DMS53 treated with DMSO at 0.1 percent for 48 hours (cell line): ENCODE measurements around the gene TERT.

ENCODE experiments used
- DNase-seq: peaks from one replicate; lab custom pipeline; 2025; ENCODE audit not compliant: unreplicated experiment; lab: John Stamatoyannopoulos, UW

Gene TERT

DNA sequence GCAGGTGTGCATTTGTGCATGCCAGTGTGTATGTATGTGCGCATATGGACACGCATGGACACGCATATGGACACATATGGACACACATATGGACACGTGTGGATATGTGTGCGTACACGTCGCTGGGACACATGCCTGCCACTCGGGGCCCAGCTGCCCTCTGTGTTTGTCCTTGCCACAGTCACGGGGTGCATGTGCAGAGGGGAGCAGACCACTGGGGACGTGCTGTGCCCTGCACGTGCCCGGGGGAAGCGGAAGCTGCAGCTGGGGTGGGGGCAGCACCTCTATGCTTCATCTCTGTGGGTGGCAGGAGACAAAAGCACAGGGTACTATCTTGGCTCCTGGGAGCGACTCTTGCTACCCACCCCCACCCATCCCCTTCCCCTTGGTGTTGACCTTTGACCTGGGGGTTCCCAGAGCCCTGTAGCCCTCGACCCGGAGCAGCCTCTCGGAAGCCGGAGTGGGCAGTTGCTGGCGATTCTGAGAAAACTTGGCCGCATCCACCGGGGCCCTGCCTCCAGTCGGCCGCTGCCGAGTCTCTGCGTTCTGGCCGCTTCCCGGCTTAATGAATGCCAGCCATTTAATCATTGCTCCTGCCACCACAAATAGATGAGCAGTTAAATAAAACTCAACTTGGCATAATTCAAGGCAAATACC lies 72.1 kb downstream of the TERT start:
- no peak for DNase-seq

DNA sequence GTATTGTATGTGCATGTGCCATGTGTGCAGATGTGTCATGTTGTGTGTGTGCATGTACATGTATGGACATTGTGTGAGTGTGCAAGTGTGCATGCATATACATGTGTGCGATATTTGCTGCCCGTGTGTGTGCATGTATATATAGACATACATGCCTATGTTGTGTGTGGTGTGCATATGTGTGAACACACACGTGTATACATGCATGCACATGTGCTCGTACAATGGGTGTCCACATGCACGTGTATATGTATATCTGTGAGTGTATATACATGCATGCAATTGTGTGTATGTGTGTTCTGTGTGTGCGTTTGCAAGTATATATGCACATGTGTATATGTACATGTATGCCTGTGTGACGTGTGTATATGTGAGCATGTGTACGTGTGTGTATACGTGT lies 72.7 kb downstream of the TERT start:
- DNase-seq: no peak

DNA sequence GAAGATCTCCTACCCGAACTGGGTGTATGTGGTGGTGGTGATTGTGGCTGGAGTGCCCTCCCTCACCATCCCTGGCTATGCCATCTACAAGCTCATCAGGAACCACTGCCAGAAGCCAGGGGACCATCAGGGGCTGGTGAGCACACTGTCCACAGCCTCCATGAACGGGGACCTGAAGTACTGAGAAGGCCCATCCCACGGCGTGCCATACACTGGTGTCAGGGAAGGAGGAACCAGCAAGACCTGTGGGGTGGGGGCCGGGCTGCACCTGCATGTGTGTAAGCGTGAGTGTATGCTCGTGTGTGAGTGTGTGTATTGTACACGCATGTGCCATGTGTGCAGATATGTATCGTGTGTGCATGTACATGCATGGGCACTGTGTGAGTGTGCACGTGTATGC lies 73.1 kb downstream of the TERT start:
- DNase-seq: no peak

DNA sequence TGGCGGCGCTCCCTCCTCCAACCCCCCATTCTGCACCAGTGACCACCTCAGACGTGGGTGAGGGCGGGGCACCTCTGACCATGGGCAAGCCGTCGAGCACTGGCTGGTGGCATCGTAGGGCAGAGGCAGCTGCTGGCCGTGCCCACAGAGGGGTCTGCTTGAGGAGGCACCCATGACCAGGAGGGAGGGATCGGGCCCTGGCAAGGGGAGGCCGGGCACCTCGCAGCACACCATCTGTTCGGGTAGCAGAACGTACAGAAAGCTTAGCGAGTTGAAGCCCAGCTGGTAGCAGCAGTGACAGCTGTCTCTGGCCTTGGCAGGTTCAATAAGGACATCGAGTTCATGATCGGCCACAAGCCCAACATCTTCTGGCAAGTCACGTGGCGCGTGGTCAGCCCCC lies 74.0 kb downstream of the TERT start:
- no peak for DNase-seq

DNA sequence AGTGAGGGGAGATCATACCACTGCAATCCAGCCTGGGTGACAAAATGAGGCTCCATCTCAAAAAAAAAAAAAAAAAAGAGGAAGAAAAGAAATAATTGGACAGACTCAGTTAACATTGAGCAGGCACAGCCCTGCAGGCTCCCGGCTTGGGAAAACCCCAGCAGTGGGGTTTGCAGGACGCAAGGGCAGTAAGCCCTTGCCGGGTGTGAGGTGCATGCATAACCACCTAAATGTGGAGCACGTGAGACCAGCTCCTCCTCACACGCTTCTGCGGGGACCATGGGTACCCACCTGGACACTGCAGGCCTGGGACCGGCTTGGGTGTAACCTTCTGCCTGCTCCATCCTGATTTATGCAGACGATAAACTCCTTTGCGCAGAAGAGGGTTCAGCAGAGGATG lies 74.5 kb downstream of the TERT start:
- DNase-seq: no peak

DNA sequence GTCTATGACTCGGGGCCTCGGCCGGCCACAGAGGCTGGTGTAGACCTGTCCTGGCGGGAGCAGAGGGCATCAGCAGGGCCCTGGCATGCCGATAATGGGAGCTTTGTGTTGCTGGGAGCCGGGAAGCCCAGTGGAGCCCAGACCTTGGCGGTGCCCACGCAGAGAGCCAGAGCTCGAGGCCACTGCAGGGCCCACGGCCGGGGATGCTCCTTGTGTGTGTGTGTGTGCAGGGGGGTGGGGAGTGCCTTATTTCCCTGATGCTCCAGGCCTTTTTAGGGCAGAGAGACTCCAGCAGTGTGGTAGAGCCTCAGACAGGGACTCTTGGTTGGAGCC lies 75.1 kb downstream of the TERT start:
- no peak for DNase-seq

DNA sequence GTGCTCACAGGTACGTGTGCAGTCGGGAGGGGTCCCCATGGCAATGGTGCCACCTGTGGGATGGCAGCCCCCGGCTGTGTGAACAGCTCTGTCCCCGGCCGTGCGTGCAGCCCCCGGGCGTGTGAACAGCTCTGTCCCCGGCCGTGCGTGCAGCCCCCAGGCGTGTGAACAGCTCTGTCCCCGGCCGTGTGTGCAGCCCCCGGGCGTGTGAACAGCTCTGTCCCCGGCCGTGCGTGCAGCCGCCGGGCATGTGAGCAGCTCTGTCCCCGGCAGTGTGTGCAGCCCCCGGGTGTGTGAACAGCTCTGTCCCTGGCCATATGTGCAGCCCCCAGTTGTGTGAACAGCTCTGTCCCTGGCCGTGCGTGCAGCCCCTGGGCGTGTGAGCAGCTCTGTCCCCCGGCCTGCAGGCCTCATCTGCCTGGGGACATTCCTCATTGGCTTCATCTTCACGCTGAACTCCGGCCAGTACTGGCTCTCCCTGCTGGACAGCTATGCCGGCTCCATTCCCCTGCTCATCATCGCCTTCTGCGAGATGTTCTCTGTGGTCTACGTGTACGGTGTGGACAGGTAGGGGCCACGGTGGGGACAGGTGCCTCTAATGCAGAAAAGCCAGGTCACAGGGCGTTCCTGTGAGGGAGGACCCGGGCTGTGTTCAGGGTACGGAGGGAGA lies 75.6 kb downstream of the TERT start:
- DNase-seq: no peak

DNA sequence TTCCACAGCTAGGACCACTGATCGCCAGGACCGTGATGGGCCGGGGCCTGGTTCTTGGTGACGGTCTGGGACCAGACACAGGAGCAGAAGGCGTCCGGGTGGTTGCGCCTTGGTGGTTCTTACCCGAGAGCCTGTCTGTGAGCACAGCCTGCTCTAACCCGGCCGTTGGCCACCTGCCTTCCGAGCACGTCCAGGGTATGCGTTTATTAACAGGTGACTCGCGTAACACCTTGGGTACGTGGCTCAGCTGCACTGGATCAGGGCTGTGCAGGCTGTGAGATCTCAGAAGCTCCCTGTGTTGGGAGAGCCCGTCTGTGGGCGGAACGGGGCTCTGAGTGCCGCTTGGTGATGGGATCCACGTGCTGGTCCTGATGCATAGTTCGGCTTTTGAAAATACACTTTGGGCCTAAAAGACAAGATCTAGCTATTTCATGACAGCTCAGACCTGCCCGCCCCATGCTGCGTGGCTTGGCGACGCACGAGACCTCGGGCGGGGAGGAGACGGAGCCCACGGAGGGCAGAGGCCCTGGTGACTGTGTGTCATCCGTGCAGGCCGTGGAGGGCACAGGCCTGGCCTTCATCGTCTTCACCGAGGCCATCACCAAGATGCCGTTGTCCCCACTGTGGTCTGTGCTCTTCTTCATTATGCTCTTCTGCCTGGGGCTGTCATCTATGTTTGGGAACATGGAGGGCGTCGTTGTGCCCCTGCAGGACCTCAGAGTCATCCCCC lies 76.4 kb downstream of the TERT start:
- no peak for DNase-seq

DNA sequence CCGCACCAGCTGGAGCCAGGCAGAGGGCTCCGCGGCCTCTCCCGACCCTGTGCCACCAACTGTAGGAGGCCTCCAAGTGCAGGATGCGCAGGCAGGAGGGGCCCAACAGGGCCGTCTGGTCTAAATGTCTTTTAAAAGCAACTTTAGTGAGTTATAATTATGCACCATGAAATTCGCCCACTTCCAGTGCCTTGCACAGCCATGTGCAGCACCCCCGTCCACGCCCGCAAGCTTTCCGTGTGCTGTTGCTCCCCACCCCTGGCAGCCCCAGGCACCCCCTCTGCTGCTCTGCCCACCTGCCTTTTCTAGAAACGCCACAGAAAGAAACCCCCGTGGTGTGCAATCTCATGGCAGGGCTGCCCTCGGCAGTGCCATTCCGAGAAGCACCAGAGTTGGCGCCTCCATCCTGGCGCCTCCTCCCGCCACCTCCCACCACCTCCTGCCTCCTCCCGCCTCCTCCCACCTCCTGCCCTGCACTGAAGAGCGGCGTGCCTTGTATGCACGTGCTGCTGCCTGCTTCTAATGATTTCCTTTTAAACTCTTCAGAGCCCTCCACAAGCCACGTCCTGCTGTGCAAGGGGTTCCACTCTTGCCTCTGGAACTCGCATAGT lies 77.2 kb downstream of the TERT start:
- no peak for DNase-seq

DNA sequence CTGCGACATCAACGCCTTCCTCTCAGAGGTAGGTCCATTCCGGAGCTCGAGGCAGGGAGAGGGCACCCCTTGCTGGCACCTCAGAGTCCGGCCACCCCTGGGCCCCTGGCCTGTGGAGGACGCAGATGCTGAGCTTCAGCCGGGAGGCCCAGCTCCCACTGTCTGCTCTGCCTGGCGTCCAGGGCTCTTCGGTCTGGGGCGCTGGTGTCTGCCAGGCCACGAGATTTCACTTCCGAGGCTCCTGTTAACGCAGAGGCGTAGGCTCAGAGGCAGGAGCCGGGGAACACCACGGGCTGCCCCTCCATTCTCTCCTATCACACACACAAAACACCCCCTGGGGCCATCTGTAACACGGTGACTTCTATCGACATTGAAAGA lies 78.0 kb downstream of the TERT start:
- no peak for DNase-seq

DNA sequence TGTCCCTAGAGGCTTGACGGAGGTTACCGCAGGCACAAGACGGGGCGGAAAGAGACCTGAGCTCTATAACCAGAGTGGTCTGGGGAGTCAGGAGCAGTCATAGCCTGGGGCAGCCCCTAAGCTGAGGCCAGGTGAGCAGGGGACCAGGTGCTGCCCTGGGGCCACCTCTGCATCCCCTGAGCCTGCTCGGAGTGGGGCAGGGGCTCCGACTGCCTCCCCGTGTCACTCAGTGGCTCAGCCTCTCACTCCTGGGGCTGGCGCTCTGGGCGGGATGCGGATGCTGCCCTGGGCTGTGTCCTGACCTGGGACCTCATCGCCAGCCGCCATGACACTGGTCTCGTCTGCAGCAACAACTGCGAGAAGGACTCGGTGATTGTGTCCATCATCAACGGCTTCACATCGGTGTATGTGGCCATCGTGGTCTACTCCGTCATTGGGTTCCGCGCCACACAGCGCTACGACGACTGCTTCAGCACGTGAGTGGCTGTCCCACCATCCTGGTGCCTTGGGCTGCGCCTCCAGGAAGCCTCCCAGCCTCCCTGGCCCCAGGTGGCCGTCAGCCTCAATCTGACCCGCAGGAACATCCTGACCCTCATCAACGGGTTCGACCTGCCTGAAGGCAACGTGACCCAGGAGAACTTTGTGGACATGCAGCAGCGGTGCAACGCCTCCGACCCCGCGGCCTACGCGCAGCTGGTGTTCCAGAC lies 78.5 kb downstream of the TERT start:
- DNase-seq: no peak

DNA sequence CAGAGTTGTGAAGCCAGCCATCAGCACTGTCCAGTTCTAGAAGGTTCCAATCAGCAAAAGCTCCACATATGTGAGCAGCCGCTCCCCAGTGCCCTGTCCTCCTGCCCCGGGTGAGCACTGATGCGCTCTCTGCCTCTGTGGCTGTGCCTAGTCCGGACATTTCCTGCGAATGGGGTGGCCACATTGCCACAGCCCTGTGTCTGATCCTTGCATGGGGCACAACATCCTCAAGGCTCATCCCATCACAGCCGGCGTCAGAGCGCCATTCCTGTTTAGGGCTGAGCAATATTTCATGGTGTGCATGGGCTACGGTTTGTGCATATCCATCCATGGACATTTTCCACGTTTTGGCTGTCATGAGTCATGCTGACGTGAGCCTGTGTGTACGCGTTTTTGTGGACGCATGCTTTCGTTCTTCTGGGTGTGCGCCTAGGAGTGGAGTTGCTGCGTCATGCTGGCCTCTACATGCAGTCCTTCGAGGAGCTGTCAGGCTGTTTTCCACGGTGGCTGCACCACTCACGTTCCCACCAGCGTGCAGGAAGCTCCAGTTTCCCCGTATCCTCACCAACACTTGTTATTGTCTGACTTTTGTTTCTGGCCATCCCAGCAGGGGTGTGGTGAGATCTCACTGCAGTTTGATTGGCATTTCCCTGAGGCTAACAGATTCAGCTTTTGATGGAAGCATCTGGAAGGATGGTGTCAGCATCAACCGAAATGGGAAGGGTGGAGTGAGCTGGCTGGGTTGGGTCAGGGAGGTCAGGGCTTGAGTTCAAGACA lies 79.4 kb downstream of the TERT start:
- DNase-seq: no peak

DNA sequence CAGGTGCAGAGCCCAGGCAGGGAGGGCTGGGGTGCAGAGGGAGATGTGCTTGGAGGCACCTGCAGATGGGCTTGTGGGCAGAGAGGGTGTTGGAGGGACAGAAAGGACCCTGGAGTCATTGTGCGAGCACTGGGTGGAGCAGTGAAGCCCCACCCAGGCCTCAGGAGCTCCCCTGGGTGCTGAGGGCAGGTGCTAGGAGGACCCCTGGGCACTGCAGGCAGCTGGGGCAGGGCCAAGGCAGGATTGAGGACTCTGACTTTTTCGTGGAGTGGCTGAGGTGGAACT lies 80.0 kb downstream of the TERT start:
- no peak for DNase-seq

DNA sequence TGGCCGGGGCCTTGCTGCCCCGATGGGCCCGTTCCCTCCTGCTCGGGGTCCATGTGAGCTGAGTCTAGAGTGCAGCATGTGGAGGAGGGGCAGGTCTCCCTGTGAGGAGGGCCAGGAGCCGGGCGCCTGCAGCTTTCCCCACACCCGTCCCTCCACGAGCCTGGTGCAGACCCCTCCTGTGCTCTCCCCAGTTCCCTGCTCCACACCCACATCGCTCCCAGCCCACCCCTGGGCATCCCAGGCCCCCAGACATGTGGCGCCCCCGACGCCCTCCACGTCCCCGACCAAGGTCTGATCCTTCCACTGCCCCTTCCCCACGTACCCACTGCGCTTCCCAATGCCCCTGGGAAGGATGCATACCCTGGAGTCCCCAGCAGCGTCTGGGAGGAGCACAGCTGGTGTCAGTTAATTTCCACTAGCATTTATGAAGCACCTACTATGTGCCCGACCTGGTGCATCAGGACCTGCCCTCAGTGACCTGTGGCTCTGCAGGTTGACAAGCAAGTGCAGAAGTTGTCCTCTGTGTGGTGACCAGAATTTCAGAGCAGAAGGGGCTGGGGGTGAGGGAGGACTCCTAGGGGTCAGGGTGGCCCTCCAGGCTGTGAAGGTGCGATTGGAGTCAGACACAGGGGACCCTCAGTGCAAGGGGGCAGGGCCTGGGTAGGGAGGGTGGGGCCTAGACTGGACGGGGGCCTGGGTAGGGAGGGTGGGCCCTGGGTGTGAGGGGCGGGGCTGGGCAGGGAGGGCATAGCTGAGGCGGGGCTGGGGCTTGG lies 80.5 kb downstream of the TERT start:
- no peak for DNase-seq

DNA sequence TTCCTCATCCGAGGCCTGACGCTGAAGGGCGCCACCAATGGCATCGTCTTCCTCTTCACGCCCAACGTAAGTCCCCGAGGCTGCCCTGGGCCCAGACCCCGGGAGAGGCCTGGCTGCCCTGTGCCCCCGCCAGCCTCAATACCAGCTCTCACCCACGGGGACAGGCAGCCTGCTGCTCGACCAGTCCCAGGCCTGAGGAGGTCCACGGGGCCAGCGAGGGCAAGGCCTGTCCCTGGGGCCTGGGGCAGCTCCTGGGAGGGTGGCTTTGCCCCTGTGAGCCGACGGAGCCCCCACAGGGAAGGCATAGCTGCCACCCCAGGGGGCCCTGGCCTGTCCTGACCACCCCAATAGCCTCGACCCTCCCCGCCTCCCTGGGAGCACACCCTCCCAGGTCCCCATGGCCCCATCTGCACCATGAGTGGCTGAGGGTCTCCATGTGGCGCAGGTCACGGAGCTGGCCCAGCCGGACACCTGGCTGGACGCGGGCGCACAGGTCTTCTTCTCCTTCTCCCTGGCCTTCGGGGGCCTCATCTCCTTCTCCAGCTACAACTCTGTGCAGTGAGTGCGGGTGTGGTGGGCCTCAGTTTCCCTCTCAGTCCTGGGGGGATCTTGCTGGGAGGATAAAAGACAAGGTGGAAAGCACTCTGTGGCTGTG lies 81.2 kb downstream of the TERT start:
- no peak for DNase-seq

DNA sequence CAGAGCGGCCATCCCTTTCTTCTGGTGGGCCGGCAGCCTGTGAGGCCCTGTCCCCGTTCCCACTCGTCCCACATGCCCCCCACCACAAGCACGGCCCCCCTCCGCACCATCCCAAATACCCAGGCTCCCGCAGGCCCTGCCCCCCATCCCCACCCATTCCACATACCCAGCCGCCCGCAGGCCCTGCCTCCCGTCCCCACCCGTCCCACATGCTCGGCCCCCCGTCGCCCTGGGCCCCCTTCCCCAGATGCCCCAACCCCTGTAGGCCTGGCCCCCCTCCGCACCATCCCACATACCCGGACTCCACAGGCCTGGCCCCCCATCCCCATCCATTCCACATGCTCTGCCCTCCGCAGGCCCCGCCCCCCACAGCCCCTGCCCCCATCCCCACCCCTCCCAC lies 82.0 kb downstream of the TERT start:
- no peak for DNase-seq

DNA sequence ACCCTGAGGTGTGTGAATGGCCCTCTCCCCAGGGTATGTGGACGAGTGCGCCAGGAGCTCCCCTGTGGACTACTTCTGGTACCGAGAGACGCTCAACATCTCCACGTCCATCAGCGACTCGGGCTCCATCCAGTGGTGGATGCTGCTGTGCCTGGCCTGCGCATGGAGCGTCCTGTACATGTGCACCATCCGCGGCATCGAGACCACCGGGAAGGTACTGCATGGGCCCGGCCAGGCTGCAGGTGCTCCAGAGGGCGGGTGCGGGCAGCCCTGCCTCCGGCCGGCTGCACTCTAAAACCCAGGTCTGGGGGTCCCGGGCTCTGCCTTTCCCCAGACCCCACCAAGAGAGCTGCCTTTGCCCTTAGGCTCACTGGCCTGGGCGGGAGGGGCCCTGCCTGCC lies 82.6 kb downstream of the TERT start:
- DNase-seq: no peak

DNA sequence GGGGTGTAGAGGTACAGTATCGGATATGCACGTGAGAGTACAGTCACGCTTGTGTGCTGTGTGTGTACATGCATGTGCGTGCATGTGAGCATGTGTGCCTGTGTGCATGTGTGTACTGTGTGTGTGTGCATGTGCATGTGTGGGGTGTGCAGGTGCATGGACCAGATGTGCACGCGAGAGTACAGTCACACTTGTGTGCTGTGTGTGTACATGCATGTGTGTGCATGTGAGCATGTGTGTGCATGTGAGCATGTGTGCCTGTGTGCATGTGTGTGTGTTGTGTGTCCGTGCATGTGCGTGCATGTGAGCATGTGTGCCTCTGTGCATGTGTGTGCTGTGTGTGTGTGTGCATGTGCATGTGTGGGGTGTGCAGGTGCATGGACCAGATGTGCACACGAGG lies 83.2 kb downstream of the TERT start:
- no peak for DNase-seq

DNA sequence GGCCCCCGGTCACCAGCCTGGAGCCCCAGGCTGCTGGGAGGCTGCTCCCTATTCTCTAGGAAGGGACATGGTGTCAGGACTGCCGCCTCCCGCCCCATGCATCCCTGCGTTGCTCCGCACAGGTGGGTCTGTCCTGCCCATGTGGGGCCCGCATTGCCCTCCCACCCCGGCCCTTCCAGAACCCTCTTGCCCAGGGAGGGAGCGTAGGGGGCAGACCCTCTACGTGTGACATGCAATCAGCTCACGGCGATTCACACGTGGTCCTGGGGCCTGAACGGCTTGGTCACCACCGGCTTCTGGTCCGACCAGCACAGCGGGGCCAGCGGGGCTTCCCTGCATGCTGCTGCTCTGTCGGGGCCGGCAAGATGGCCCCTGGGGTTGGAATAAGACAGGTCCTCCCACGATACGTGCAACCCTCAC lies 84.0 kb downstream of the TERT start:
- no peak for DNase-seq
